ENCODE measurements around the gene CTSD. TPM values are rescaled to one million over a fixed set of nuclear protein-coding genes. Genes with fewer than 3 reads are reported as not detected.

CTSD gene
- total RNA-seq, 1 donor from 2014 or later, result 318 TPM

- Mint-ChIP-seq H3K4me1 (ENCODE audit: unreplicated experiment) (peaks cover 4% of the 10 kb centered on the region), H3K27me3 (no peaks in the 10 kb centered on the region), H3K4me3 (peak overlapping the region; percentile 84), H3K9me3 (no peaks in the 10 kb centered on the region), H3K27ac (no peak overlapping the region), H3K36me3 (no peaks in the 10 kb centered on the region)
- TF ChIP-seq, protein P1, sequence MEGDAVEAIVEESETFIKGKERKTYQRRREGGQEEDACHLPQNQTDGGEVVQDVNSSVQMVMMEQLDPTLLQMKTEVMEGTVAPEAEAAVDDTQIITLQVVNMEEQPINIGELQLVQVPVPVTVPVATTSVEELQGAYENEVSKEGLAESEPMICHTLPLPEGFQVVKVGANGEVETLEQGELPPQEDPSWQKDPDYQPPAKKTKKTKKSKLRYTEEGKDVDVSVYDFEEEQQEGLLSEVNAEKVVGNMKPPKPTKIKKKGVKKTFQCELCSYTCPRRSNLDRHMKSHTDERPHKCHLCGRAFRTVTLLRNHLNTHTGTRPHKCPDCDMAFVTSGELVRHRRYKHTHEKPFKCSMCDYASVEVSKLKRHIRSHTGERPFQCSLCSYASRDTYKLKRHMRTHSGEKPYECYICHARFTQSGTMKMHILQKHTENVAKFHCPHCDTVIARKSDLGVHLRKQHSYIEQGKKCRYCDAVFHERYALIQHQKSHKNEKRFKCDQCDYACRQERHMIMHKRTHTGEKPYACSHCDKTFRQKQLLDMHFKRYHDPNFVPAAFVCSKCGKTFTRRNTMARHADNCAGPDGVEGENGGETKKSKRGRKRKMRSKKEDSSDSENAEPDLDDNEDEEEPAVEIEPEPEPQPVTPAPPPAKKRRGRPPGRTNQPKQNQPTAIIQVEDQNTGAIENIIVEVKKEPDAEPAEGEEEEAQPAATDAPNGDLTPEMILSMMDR (conservative IDR thresholded peaks at IDR 0.05), result no peak
- no peak for DNase-seq (ENCODE audit: extremely low spot score, unreplicated experiment)
These were observed 2.4 kb downstream of the CTSD start for GRCh38 chr11:1761110-1761856.

DNA sequence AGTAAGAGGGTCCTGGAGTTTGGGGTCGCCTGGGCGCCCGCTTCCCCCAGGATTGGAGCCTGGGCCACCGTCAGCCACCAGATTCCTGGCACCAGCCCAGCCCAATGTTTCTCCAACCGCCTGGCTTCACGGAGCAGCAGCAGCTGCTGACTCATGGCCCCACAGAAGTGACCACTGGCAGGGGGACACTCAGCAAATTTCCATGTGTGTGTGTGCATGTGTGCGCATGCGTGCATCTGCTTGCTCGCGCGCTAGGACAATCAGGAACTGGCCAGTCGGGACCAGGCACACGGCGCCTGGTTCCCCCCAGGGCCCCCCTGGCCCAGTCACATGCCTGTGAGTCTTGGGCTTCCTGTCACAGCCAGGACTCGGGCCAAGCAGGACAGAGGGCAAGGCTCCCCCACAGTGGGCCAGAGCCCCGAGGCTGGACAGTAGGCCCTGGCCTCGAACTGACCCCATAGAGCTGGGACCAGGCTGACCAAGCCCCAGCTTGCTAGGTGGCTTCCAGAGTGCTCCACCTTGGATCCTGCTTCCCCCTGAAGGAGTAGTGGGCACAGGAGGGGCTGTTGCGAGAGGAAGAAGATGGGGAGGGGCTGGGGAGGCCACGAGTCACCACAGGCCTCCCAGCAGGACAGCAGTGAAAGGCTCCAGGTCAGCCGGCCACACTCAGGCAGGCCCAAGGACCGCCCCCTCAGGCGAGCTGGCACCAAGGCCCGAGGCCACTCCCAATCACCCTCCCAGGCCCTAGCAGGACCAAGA, 3.2 kb downstream of the CTSD start:
- Mint-ChIP-seq H3K36me3 (no peaks in the 10 kb centered on the region), H3K9me3 (no peaks in the 10 kb centered on the region), H3K4me1 (ENCODE audit: unreplicated experiment) (peaks cover 4% of the 10 kb centered on the region), H3K27me3 (no peaks in the 10 kb centered on the region), H3K4me3 (no peak overlapping the region), H3K27ac (no peak overlapping the region)
- TF ChIP-seq, protein P1 (conservative IDR thresholded peaks at IDR 0.05), result no peak
- no peak for DNase-seq (ENCODE audit: extremely low spot score, unreplicated experiment)

GRCh38 chr11:1759851-1760220, 3.9 kb downstream of the CTSD start:
- H3K4me1 Mint-ChIP-seq (ENCODE audit: unreplicated experiment), result peaks cover 4% of the 10 kb centered on the region
- no peak overlapping the region for H3K4me3 Mint-ChIP-seq
- no peak overlapping the region for H3K27ac Mint-ChIP-seq
- TF ChIP-seq, protein P1 (conservative IDR thresholded peaks at IDR 0.05), result no peak
- no peak for DNase-seq (ENCODE audit: extremely low spot score, unreplicated experiment)
- H3K36me3 Mint-ChIP-seq, result no peaks in the 10 kb centered on the region
- no peaks in the 10 kb centered on the region for H3K27me3 Mint-ChIP-seq
- no peaks in the 10 kb centered on the region for H3K9me3 Mint-ChIP-seq

GRCh38 chr11:1759151-1759850, 4.4 kb downstream of the CTSD start:
- H3K36me3 Mint-ChIP-seq, result no peaks in the 10 kb centered on the region
- H3K4me3 Mint-ChIP-seq, result no peak overlapping the region
- H3K27ac Mint-ChIP-seq, result no peak overlapping the region
- H3K27me3 Mint-ChIP-seq, result no peaks in the 10 kb centered on the region
- DNase-seq (ENCODE audit: extremely low spot score, unreplicated experiment), result no peak
- TF ChIP-seq, protein P1 (conservative IDR thresholded peaks at IDR 0.05), result no peak
- no peaks in the 10 kb centered on the region for H3K9me3 Mint-ChIP-seq
- peaks cover 2% of the 10 kb centered on the region for H3K4me1 Mint-ChIP-seq (ENCODE audit: unreplicated experiment)

- H3K4me1 Mint-ChIP-seq (ENCODE audit: unreplicated experiment), result no peaks in the 10 kb centered on the region
- TF ChIP-seq, protein P1 (conservative IDR thresholded peaks at IDR 0.05), result no peak
These were observed 5.0 kb downstream of the CTSD start for GRCh38 chr11:1758611-1759150.

More at GRCh38 chr11:1758611-1759150, 5.0 kb downstream of the CTSD start:
- no peaks in the 10 kb centered on the region for H3K27me3 Mint-ChIP-seq
- no peaks in the 10 kb centered on the region for H3K9me3 Mint-ChIP-seq
- no peak for DNase-seq (ENCODE audit: extremely low spot score, unreplicated experiment)
- H3K27ac Mint-ChIP-seq, result no peak overlapping the region
- no peaks in the 10 kb centered on the region for H3K36me3 Mint-ChIP-seq
- no peak overlapping the region for H3K4me3 Mint-ChIP-seq

All from type B pancreatic cell (in vitro differentiated cells).